HG03095 (cell line): ENCODE results near the gene TP73.

Experiments
- ATAC-seq: cut with Tn5 transposase; IDR thresholded peaks from one replicate; pipeline ENCODE4 v1.9.1; 2021; ENCODE audit warnings: moderate library complexity; ENCODE audit not compliant: unreplicated experiment

TP73 gene

DNA sequence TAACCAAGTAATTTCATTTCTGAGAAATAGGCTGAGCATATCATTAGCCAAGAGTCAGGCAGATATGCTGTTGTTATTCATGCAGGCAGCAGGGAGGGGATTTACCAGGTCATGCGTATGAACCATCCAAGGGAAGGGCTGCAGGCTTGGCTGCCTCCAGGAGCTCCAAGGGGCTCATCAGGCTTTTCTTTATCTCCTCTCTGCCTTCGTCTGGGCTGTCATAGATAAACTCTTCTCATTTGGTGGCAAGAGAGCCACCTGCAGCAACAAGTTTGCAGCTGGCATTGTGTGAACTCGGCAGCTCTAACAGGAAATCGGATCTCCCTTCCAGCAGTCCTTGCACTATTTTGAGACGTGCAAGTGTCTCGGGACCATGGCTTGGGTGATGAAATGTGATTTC is 107.5 kb downstream of the TP73 start:
- ATAC-seq: no peak

- ATAC-seq: no peak
Measured at GRCh38 chr1:3761296-3762010, 109.1 kb downstream of the TP73 start.

DNA sequence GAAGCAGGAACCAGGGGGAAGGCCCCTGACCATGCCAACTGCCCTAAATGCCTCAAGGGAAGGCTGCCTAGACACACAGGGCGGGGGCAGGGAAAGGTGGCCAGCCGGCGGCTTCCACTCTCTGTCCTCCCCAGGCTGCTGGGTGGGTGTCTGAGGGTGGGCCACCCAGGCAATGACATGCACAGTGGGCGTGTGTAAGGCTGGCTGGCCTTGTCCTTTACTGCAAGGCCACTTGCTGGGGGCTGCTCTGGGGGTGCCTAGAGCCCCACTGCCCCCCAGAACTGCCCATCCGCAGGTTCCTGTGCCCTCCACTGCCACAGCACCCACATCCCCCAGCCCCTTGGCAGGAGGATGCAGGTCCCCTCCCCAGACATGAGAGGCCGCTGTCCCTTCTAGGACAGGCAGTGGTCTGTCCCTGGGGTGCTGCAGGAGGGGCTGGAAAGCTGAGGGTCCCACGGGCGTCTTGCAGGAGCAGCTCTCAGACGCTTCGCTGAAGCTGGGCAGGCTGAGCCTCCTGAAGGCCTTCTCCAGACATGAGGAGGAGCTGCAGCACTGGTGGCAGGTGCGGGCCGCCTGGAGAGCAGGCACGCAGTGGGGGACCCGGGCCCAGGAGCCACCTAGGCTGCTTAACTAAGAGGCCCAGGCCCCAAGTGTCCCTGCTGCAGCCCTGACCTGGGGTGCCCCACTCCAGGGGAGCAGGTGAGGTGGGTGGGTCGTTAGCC is 110.0 kb downstream of the TP73 start:
- ATAC-seq: no peak

DNA sequence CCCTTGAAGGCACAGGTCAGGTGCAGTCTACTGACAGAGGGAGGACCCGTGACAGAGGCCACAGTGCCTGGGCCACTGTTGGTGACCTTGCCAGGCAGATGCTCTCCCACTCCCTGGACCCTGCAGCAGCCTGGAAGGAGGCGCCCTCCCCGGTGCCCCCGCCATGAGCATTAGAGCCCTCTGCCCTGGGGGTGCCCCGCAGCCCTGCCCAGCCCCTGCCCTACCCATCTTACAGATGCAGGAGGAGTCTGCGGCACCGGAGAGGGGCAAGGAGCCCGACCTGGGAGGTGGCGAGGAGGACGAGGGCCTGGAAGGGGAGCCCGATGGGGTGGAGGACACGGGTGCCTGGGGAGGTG is 110.5 kb downstream of the TP73 start:
- ATAC-seq: no peak

- no peak for ATAC-seq
Measured at GRCh38 chr1:3763351-3764125, 111.2 kb downstream of the TP73 start.

GRCh38 chr1:3767328-3767925 is 115.1 kb downstream of the TP73 start:
- no peak for ATAC-seq

GRCh38 chr1:3768811-3769390 is 116.6 kb downstream of the TP73 start:
- ATAC-seq: no peak

DNA sequence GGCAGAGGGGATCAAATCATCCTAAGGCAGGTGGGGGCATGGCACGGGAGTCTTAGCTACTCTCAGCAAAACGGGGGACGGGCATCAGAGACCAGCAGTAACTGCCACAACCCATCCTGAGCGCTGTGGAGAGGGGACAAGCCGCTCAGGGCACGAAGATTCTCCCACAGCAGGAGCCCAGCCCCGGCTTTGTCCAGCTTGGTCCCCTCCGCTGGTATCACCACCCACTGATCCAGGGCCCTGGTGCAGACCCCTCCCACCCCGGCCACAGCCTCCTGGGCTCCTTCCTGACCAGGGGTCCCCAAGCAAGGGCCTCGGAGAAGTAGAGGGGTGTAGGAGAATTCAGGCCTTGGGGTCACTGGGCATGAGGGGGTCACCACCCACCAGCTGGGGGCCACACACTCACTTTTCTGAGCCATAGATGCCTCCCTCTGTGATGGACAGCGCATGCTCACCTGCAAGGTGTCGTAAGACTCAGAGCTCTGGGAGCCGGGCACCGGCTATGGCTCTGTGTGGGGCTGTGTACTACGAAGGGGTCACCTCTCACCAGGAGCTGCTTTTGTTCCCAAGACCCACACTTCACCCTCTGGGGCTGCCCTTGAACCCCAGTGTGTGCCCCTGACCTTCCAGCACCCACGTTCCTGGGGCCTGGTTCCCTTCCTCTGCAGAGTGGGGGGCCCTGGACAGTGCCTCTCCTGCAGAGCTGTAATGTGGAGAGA is 117.9 kb downstream of the TP73 start:
- no peak for ATAC-seq

- no peak for ATAC-seq
Measured at GRCh38 chr1:3771108-3772026, 119.1 kb downstream of the TP73 start.

DNA sequence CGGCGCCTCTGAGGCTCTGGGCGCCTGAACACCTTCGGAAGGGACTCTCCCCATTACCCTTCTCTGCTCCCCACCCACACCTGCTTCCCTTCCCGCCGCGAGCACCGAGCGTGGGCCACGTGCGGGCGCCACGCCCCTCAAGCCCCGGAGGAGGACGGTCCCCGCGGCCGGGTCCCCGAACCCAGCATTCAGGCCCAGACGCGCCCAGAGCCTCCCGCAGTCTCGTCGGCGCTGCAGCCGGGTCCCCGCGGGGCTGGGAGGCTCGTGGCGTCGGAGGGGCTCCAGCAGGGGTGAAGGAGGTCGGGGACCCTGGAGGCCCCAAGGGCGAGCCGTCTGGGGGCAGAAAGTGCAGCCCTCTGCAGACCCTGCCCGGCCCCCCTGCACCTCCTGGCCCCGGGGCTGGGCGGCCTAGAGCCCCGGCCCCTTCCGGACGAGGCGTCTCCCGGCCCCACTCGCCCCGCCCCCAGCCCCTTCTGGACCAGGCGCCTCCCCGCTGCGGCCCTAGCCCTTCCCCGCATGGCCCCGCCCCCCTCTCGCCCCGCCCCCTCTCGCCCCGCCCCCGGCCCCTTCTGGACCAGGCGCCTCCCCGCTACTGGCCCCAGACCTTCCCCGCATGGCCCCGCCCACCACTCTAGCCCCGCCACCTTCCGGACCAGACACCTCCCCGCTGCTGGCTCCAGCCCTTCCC is 119.9 kb downstream of the TP73 start:
- ATAC-seq: peak; percentile 58

GRCh38 chr1:3772715-3773571 is 120.6 kb downstream of the TP73 start, which contains the start of gene SMIM1:
Gene SMIM1 (plus strand): TSS chr1:3772749. CDS start chr1:3775374, 2,625 bp downstream.
- ATAC-seq: peak; percentile 11

DNA sequence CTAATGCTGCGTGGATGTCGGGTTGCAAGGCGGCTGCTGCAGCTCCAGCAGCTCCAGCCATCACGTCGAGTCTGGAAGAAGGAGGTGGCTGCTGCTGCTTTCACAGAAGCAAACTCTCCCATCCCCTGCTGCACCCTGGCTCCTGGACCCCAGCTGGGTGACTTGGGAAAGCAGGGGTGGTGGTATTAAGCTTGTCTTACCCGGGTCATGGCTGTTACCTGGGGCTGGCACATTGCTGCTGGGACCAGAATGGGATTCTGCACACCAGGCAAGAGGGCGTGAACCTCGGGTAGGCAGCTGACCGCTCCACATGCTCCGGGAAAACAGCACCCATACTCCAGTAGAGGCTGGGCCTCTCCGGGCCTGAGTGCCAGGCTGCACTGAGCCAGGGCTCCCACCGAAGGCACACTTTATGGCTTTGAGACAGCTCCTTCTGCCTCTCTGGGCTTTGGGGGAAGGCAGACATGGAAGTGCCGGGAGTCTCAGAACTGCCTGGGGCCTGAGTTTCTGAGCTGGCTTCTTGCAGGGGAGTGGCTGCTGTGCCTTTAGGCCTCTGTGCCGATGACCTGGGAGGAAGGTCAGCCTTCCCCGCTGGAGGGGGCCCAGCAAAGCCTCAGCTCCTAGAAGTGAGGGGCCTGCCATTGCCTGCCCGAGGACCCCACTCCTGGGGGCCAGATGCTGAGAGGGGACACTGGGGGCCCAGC is 121.4 kb downstream of the TP73 start:
- ATAC-seq: no peak

DNA sequence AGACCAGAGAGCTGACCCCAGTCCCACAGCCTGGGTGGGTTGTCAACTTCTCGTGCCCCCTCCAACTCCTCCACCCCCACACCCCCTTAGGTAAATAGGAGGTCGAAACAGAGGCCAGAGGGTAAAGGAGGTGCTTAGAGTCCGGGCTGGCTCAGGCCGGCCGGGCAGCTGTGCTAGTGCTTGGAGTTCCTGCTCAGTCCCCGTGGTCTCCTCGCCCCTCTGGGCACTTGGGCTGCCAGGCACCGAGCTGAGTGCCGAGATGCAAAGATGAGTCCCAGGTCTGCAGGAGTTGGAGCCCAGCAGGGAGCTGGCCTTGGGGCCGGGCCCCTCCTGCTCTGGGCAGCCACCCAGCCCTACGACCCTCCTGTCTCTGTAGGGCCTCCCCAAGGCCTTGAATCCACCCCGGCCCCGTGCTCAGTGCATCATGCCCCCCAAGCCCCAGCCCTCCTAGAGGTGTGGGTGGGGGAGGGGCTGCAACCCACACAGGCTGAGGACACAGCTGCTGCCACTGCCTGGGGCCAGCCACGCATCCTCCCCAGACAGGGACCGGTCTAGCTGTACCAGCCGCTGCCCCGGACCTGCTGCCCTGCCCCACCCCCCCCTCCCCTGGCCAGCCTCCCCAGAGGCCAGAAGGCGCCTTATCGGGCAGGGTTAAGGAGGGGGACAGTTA is 122.1 kb downstream of the TP73 start:
- ATAC-seq: no peak

DNA sequence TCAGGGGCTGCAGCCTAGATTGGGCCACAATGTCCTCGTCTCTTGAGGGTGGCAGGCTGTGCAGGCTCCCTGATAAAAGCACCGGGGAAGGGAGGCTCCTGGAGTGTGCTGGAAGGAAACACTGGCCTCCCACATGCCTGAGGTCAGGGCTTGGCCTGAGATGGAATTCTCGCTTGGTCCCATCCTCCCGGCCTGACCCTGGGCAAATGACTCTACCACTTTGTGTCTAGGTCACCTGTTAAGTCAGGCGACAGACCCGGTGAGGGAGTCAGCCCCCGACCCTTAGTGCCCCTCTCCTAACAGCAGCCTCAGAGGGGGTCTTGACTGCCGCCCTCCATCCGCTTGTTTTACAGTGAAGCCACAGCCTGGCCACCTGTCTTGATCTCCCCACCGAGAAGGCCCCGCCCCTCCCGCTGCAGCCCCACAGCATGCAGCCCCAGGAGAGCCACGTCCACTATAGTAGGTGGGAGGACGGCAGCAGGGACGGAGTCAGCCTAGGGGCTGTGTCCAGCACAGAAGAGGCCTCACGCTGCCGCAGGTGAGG is 122.7 kb downstream of the TP73 start:
- no peak for ATAC-seq

DNA sequence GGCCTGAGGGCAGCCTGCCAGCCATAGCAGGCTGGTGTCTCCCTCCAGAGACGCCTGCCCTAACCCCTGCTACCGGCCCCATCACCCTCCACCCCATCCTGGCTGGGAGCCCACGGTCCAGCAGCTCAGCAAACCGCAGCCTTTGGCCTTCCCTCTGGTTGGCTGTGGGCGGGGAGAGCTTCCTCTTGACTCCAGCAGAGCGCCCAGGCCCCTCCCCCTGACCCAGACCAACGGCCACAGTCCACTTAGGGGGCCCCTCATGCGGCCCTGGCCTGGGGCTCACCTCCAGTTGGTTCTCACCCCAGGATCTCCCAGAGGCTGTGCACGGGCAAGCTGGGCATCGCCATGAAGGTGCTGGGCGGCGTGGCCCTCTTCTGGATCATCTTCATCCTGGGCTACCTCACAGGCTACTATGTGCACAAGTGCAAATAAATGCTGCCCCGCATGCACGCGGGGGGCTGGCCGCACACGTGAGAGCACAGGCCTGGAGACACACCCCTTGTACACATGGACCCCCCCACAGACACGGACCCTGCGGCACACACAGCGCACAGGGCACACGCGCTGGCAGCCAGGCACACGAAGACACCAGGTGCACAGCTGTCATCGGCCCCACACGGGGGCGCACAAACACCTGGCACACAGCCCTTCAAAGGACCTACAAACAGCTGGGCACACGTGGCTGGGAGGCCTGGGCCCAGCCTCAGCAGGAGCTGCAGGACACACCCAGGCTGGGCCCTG is 123.3 kb downstream of the TP73 start:
- ATAC-seq: no peak
